Lower leg skin (tissue), 4 donors: ENCODE data around the gene PLEKHG4. TPM values are rescaled to one million over a fixed set of nuclear protein-coding genes. Genes with fewer than 3 reads are reported as not detected.

Experiments used
- DNase-seq, 2 donors: peaks; one replicate each; pipeline ENCODE4 v3.0.0-alpha.2; 2019; ENCODE audit warnings: low spot score in 2 of 2
- H3K4me3 ChIP-seq: fragments of 200-600 bp; sonication (generic); 2 replicates; pipeline ENCODE4 v1.5.1; 2017; ENCODE audit warnings: mild to moderate bottlenecking, low read depth; ENCODE audit not compliant: poor library complexity, severe bottlenecking
- POLR2A ChIP-seq, 2 donors: fragments of 450-650 bp; IDR thresholded peaks; one replicate each; pipeline ENCODE4 v1.6.1; 2016 to 2017; ENCODE audit warnings: antibody characterized with exemption in 2 of 2, mild to moderate bottlenecking in 1 of 2, moderate library complexity in 1 of 2
- WGBS, 2 donors: methylation state at CpG; one replicate each; pipeline ENCODE4 v1.1.5; 2018; 5-methylcytosine and 5-hydroxymethylcytosine counted together
- intact Hi-C: fragments of 100-400 bp; cut with DNase I; formaldehyde crosslinking; loops from one replicate; pipeline ENCODE4 v1.15.0; 2023; ENCODE audit warnings: low total_unique reads
- total RNA-seq, 4 donors: library from RNA; depleted of rRNA; stranded (reverse); fragments of >200 nt; gene quantifications; one replicate each; pipeline ENCODE4 v1.1.0, GENCODE V29; 2016
- TF ChIP-seq, protein P1 (sequence below), 3 donors: fragments of 450-650 bp; IDR thresholded peaks; one replicate each; pipeline ENCODE4 v1.5.1; 2016; ENCODE audit warnings: antibody characterized with exemption in 3 of 3, mild to moderate bottlenecking in 3 of 3, moderate library complexity in 2 of 3

PLEKHG4 gene
- total RNA-seq, 4 donors from 2014 or later, result 16.6 to 28.0 (median 21.2) TPM

DNA sequence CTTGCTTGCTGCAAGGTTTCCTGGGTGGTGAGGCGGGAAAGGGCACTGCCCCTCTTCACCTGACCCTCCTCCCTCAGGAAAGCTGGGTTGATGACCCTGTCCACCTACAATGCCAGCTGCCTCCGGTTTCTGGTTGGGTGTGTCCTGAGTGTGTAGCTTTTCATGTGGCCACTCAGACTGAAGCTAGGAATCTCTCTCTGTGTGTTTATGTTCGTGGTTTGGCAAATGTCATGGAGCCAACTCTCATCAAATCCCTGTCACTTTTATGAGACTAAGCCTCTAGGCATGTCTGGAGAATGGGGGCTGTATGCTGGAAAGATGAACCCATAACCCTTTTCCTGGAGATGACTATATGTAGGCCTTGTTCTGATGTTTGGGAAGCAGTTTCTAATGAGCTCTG lies 17.1 kb downstream of the PLEKHG4 start:
- TF ChIP-seq, protein P1, sequence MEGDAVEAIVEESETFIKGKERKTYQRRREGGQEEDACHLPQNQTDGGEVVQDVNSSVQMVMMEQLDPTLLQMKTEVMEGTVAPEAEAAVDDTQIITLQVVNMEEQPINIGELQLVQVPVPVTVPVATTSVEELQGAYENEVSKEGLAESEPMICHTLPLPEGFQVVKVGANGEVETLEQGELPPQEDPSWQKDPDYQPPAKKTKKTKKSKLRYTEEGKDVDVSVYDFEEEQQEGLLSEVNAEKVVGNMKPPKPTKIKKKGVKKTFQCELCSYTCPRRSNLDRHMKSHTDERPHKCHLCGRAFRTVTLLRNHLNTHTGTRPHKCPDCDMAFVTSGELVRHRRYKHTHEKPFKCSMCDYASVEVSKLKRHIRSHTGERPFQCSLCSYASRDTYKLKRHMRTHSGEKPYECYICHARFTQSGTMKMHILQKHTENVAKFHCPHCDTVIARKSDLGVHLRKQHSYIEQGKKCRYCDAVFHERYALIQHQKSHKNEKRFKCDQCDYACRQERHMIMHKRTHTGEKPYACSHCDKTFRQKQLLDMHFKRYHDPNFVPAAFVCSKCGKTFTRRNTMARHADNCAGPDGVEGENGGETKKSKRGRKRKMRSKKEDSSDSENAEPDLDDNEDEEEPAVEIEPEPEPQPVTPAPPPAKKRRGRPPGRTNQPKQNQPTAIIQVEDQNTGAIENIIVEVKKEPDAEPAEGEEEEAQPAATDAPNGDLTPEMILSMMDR (IDR thresholded peaks at IDR 0.05), result no peak
- no peak for TF ChIP-seq POLR2A (IDR thresholded peaks at IDR 0.05)
- no peak overlapping the region for H3K4me3 ChIP-seq
- WGBS, 2 donors, result 47 to 56% methylated on average over 3 of the region's 3 CpGs
- intact Hi-C loops, result loop anchor here (5.0 kb wide), 1 partner anchor 36 kb away; no protein-coding TSS in a partner anchor
- no peak for DNase-seq

DNA sequence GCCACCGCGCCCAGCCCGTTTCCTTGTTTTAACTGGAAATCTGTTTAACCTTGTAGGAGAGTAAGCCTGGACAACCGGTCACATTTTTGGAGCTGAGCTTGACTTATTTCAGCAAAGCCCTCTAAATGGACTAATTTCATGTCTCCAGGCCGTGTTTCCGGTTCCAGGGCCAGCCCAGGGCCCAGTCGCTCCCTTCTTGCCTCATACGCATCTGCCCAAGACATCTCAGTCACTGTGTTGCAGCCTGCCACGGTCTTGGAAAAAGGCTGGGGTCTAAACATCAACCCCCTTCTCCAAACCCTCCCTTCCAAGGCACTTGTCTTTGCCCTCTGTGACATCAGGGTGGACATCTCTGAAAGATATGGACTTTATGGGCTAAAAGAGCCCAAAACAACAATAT lies 18.9 kb downstream of the PLEKHG4 start:
- TF ChIP-seq, protein P1 (IDR thresholded peaks at IDR 0.05), result no peak
- no peak for DNase-seq
- WGBS, 2 donors, result 94 to 97% methylated on average over 9 of the region's 9 CpGs
- no peak overlapping the region for H3K4me3 ChIP-seq
- intact Hi-C loops, result loop anchor here (5.0 kb wide), 1 partner anchor 34 kb away; no protein-coding TSS in a partner anchor

DNA sequence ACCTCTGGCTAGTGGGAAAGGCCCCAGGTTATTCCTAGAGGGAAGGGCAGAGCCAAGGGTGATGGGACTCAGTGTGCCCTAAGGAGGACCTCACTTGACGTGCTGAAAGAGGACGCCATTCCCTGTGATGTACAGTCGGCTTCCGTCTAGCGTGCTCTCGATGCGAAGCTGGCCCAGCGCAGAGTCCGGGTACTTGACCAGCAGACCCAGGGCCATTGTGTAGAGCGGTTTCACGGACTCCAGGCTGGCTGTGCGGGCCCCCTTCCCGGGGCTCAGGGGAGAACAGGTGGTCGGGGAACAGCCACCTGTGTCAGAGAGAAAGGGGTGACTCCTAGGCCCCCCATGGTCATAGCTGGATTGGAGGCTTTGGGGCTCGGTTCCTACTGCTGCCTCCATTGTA lies 19.9 kb downstream of the PLEKHG4 start:
- TF ChIP-seq POLR2A (IDR thresholded peaks at IDR 0.05), result no peak
- TF ChIP-seq, protein P1 (IDR thresholded peaks at IDR 0.05), result no peak
- no peak for DNase-seq
- WGBS, 2 donors, result 97 to 99% methylated on average over 15 of the region's 15 CpGs
- no peak overlapping the region for H3K4me3 ChIP-seq
- intact Hi-C loops, result loop anchor here (5.0 kb wide), 1 partner anchor 33 kb away; no protein-coding TSS in a partner anchor

DNA sequence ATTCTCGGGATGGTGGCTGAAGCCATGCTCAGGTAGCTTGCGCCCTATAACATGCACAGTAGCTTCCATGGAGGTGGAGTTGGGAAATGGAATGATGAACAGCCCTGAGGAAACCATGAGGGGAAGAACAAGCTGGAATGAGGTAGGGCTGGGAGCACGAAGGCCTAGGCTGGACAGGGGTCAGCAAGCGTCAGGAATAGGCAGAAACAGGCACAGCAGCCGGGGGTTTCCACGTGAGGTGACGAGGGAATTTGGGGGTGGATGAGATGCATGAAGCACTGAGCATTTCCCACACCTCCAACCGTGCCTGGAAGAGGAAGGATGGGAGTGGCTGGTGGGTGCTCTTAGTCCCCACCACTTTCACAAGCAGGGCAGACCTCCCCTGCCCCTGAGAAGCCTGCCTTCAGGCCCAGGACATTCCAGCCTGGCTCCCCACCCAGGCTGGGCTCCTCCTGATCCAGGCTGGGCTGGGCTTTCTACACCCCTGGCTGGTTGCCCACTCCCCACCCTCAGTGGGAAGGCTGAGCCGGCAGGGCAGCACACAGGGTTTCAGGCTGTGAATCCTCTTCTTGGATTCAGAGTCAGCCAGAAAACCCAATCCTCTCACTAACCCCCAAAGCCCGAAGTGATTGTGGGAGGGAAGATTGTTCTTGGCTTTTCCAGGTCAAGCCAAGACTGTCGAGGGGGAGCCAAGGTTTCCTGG lies 21.9 kb downstream of the PLEKHG4 start:
- no peak overlapping the region for H3K4me3 ChIP-seq
- 58 to 59% methylated on average over 11 of the region's 11 CpGs for WGBS, 2 donors
- TF ChIP-seq POLR2A (IDR thresholded peaks at IDR 0.05), result no peak
- TF ChIP-seq, protein P1 (IDR thresholded peaks at IDR 0.05), result no peak
- intact Hi-C loops, result no loop called here
- DNase-seq, result peak; percentile 43 to 92

DNA sequence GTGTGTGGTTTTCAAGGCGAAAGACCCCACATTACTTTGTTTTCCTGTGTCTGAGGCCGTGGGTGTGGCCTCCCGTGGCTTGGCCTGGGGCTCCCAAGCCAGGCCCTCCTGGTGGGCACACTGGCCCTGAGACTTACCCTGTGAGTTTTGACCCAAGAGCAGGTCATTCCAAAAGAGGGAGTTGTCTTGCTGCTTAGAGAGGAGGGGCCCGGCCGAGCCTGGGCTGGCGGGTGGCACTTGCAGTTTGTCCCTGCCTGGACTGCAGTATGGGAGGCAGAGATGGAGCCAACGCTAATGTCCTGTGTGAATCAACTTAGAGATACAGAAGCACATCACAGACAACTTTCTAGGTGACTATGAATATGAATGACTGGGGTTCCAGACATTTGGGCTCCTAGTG lies 22.7 kb downstream of the PLEKHG4 start:
- DNase-seq, result peak in 1 of 2 donors; percentile 80
- WGBS, 2 donors, result 51 to 59% methylated on average over 7 of the region's 7 CpGs
- intact Hi-C loops, result no loop called here
- TF ChIP-seq, protein P1 (IDR thresholded peaks at IDR 0.05), result no peak
- no peak for TF ChIP-seq POLR2A (IDR thresholded peaks at IDR 0.05)
- H3K4me3 ChIP-seq, result no peak overlapping the region
